A549 treated with GW870086 at 1 μM for 4 hours (cell line): ENCODE data around the gene SIAH3. TPM values are rescaled to one million over a fixed set of nuclear protein-coding genes. Genes with fewer than 3 reads are reported as not detected.

Source experiments
- total RNA-seq: library from RNA; stranded (reverse); fragments of 200-300 nt; extraction: Qiagen RNA extraction; gene quantifications from 5 replicates; pipeline ENCODE4 v1.2.3, GENCODE V29; 2022; ENCODE audit warnings: low read depth

SIAH3 gene, protein sequence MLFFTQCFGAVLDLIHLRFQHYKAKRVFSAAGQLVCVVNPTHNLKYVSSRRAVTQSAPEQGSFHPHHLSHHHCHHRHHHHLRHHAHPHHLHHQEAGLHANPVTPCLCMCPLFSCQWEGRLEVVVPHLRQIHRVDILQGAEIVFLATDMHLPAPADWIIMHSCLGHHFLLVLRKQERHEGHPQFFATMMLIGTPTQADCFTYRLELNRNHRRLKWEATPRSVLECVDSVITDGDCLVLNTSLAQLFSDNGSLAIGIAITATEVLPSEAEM
- not detected in 5 replicates for total RNA-seq

DNA sequence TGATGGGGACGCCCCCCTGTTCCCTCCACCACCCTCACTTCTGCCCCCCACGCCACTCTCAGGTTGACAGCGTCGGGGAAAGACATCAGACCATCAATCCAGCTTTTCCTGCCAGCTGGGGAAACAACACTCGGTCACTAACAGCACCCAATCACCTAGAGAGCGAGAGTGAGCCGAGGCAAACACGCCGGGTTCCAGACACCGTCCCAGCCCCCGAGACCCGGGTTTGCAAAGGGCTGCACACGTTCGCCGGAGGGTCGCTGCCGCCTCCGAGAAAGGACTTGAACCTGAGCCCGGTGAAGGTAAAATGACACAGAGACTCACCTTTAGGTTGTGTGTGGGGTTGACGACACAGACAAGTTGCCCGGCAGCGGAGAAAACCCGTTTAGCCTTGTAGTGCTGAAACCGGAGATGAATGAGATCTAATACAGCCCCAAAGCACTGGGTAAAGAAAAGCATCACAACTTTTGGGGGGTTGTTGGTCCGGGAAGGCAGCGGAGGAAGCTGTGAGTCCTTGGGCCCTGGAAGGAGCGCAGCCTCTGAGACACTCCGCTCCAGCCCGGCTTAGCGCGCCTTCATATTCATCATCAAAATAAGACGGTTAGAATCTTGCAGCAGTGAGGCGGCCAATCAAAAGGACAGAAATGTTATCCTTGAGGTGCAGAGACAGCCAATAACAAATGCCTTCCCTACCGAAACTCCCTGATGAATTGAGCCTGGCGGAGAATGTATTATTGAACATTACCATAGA lies at the start of gene SIAH3:
SIAH3 (minus strand) TSS at position 583 of the 751 bp plus-strand sequence; CDS start at position 459, 124 bp downstream.

Other genes with a start within 250 kb of the SIAH3 start
- not detected in 5 replicates for gene ERICH6B, start 236.0 kb downstream of the SIAH3 start, total RNA-seq
- not detected in 5 replicates for gene CBY2, start 149.4 kb downstream of the SIAH3 start, total RNA-seq
- gene ZC3H13, start 201.0 kb upstream of the SIAH3 start, total RNA-seq: 12.2 to 16.5 TPM (median 14.5 TPM) in 5 replicates